Right ventricle myocardium inferior (tissue), 1 donor: ENCODE results near the gene GRN. TPM values are rescaled to one million over a fixed set of nuclear protein-coding genes. Genes with fewer than 3 reads are reported as not detected.

Experiments used
- ATAC-seq: fragments of 200-7000 bp; cut with Tn5 transposase; one replicate; pipeline ENCODE4 v1.9.1; 2020; ENCODE audit warnings: mild to moderate bottlenecking, moderate library complexity
- DNase-seq: peaks from one replicate; pipeline ENCODE4 v3.0.0; 2021; ENCODE audit errors: missing footprints
- intact Hi-C: fragments of 100-400 bp; cut with DNase I; formaldehyde crosslinking; loops from one replicate; pipeline ENCODE4 v1.11.0; 2022
- long read RNA-seq: library from polyadenylated mRNA; unstranded; transcript quantifications from one replicate; pipeline ENCODE4 v2.0.0, GENCODE V29; 2021
- total RNA-seq: library from RNA; stranded (reverse); fragmentation: NEBNext Ultra II Directional; extraction: Animal tissue kit (Norgen Biotek cat#: 25700); gene quantifications from one replicate; pipeline ENCODE4 v1.2.1, GENCODE V29; 2021
- donor health status: DM: no; HTN: yes; CAD: no; lungs with severe emphysema.

Gene GRN
- total RNA-seq: 150 TPM
- long read RNA-seq, transcript GRN-201 (13 exons, 2,342 nt): major isoform, 160 of 282 reads
- long read RNA-seq, partial matches to known transcripts: 105 of 282 reads
- long read RNA-seq, other reads (novel, unspliced or antisense): 17 of 282 reads

GRCh38 chr17:44344939-44345453 lies at the start of gene GRN:
Gene GRN, plus strand, starts transcription at chr17:44345302. Its CDS starts 3,863 bp downstream, at chr17:44349165.
- intact Hi-C loops: no loop called here
- peak; percentile 99 for ATAC-seq
- DNase-seq: peak; percentile 94

GRCh38 chr17:44297975-44298374 lies 47.1 kb upstream of the GRN start:
- intact Hi-C loops: no loop called here

GRCh38 chr17:44304651-44305050 lies 40.5 kb upstream of the GRN start:
- intact Hi-C loops: no loop called here
- ATAC-seq (no peak), DNase-seq (no peak)

More at GRCh38 chr17:44297975-44298374, 47.1 kb upstream of the GRN start:
- ATAC-seq (no peak), DNase-seq (no peak)

GRCh38 chr17:44307387-44308186 lies 37.5 kb upstream of the GRN start:
- intact Hi-C loops: no loop called here
- ATAC-seq: peak; percentile 65
- DNase-seq: no peak

GRCh38 chr17:44308320-44308818 lies 36.7 kb upstream of the GRN start, which contains the start of gene RUNDC3A:
Gene RUNDC3A, plus strand, starts transcription at chr17:44308601. Its CDS starts 232 bp downstream, at chr17:44308833.
- intact Hi-C loops: no loop called here
- peak; percentile 97 for ATAC-seq
- peak; percentile 84 for DNase-seq

GRCh38 chr17:44308865-44309264 lies 36.2 kb upstream of the GRN start:
- intact Hi-C loops: no loop called here
- ATAC-seq: no peak
- DNase-seq: no peak

GRCh38 chr17:44309472-44309871 lies 35.6 kb upstream of the GRN start:
- intact Hi-C loops: no loop called here
- no peak for ATAC-seq

GRCh38 chr17:44310188-44310587 lies 34.9 kb upstream of the GRN start:
- no peak for ATAC-seq
- no peak for DNase-seq
- intact Hi-C loops: no loop called here

More at GRCh38 chr17:44309472-44309871, 35.6 kb upstream of the GRN start:
- no peak for DNase-seq

GRCh38 chr17:44310609-44311376 lies 34.3 kb upstream of the GRN start:
- ATAC-seq: no peak
- intact Hi-C loops: no loop called here
- no peak for DNase-seq

- intact Hi-C loops: no loop called here
- no peak for DNase-seq
- no peak for ATAC-seq
Observed at GRCh38 chr17:44311562-44312181, 33.4 kb upstream of the GRN start.

GRCh38 chr17:44312396-44313104 lies 32.6 kb upstream of the GRN start:
- DNase-seq: no peak
- ATAC-seq: no peak
- intact Hi-C loops: no loop called here

- DNase-seq: no peak
- ATAC-seq: no peak
- intact Hi-C loops: no loop called here
Observed at GRCh38 chr17:44314031-44314430, 31.1 kb upstream of the GRN start.

- no peak for ATAC-seq
- no peak for DNase-seq
Observed at GRCh38 chr17:44314524-44314868, 30.6 kb upstream of the GRN start.

GRCh38 chr17:44314869-44315661 lies 30.0 kb upstream of the GRN start:
- DNase-seq (no peak), ATAC-seq (no peak)
- intact Hi-C loops: no loop called here

More at GRCh38 chr17:44314524-44314868, 30.6 kb upstream of the GRN start:
- intact Hi-C loops: no loop called here

GRCh38 chr17:44315760-44316731 lies 29.1 kb upstream of the GRN start:
- ATAC-seq (no peak), DNase-seq (no peak)
- intact Hi-C loops: no loop called here

GRCh38 chr17:44317545-44317944 lies 27.6 kb upstream of the GRN start:
- no peak for DNase-seq
- no peak for ATAC-seq
- intact Hi-C loops: no loop called here
